HEK293 (cell line): ENCODE measurements around the gene RHBDL3.

Experiments
- CTCF ChIP-seq: fragments of 450-650 bp; formaldehyde crosslinking; IDR thresholded peaks from 2 replicates; pipeline ENCODE4 v1.5.1; 2016; ENCODE audit warnings: missing biosample characterization, missing genetic modification characterization
- MEIS1 ChIP-seq: sonication (generic); formaldehyde crosslinking; IDR thresholded peaks from 2 replicates; pipeline ENCODE4 v1.8.1; 2022; ENCODE audit warnings: missing genetic modification reagents, mild to moderate bottlenecking, borderline replicate concordance
- PBX3 ChIP-seq: sonication (generic); formaldehyde crosslinking; IDR thresholded peaks from 2 replicates; pipeline ENCODE4 v1.8.1; 2022; ENCODE audit warnings: mild to moderate bottlenecking, moderate library complexity, missing genetic modification reagents
- YY1 ChIP-seq: fragments of 450-650 bp; formaldehyde crosslinking; IDR thresholded peaks from 2 replicates; pipeline ENCODE4 v1.5.1; 2018; ENCODE audit warnings: missing biosample characterization, missing genetic modification characterization
- ZBTB1 ChIP-seq: fragments of 450-650 bp; formaldehyde crosslinking; IDR thresholded peaks from 2 replicates; pipeline ENCODE4 v1.5.1; 2016; ENCODE audit warnings: missing biosample characterization, missing genetic modification characterization
- ZNF138 ChIP-seq: fragments of 450-650 bp; formaldehyde crosslinking; IDR thresholded peaks from 2 replicates; pipeline ENCODE4 v1.5.1; 2016; ENCODE audit warnings: missing biosample characterization, missing genetic modification characterization, borderline replicate concordance
- ZNF184 ChIP-seq: fragments of 450-650 bp; IDR thresholded peaks from 2 replicates; pipeline ENCODE4 v1.5.1; 2018; ENCODE audit warnings: missing biosample characterization, mild to moderate bottlenecking, missing genetic modification characterization
- ZNF292 ChIP-seq: fragments of 450-650 bp; formaldehyde crosslinking; IDR thresholded peaks from 2 replicates; pipeline ENCODE4 v1.5.1; 2016; ENCODE audit warnings: low read depth, missing biosample characterization, missing genetic modification characterization, borderline replicate concordance
- ZNF530 ChIP-seq: fragments of 450-650 bp; formaldehyde crosslinking; IDR thresholded peaks from 2 replicates; pipeline ENCODE4 v1.5.1; 2016; ENCODE audit warnings: low read depth, missing biosample characterization, missing genetic modification characterization
- ZNF704 ChIP-seq: fragments of 450-650 bp; formaldehyde crosslinking; IDR thresholded peaks from 2 replicates; pipeline ENCODE4 v1.5.1; 2016; ENCODE audit warnings: missing biosample characterization, missing genetic modification characterization
- TF ChIP-seq, protein P1 (sequence below): fragments of 450-650 bp; formaldehyde crosslinking; conservative IDR thresholded peaks from 2 replicates; pipeline ENCODE4 v1.5.1; 2016; ENCODE audit warnings: low read depth, missing biosample characterization, missing genetic modification characterization

DNA sequence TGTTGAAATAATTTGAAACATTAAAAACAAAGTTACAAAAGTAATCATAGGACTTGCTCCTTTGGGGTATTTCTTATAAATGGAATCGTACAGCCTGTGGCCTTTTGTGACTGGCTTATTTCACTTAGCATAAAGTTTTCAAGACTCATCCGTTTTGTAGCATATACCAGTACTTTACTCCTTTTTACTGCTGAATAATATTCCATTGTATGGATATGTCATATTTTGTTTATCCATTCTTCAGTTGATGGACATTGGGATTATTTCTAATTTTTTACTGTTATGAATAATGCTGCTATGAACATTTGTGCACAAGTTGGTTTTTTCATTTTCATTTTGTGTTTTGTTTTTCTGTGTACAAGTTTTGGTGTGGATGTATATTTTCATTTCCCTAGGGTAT lies 30.0 kb upstream of the RHBDL3 start:
- no peak for TF ChIP-seq MEIS1 (CRISPR knock-in tag)
- TF ChIP-seq YY1 (tag by site-specific recombination) = no peak
- TF ChIP-seq CTCF (tag by site-specific recombination) = no peak
- TF ChIP-seq ZNF184 (tag by site-specific recombination) = no peak
- no peak for TF ChIP-seq PBX3 (CRISPR knock-in tag)
- TF ChIP-seq ZNF704 (tag by site-specific recombination) = no peak
- no peak for TF ChIP-seq ZBTB1 (tag by site-specific recombination)
- no peak for TF ChIP-seq ZNF530 (tag by site-specific recombination)
- TF ChIP-seq ZNF138 (tag by site-specific recombination) = no peak
- TF ChIP-seq, protein P1, sequence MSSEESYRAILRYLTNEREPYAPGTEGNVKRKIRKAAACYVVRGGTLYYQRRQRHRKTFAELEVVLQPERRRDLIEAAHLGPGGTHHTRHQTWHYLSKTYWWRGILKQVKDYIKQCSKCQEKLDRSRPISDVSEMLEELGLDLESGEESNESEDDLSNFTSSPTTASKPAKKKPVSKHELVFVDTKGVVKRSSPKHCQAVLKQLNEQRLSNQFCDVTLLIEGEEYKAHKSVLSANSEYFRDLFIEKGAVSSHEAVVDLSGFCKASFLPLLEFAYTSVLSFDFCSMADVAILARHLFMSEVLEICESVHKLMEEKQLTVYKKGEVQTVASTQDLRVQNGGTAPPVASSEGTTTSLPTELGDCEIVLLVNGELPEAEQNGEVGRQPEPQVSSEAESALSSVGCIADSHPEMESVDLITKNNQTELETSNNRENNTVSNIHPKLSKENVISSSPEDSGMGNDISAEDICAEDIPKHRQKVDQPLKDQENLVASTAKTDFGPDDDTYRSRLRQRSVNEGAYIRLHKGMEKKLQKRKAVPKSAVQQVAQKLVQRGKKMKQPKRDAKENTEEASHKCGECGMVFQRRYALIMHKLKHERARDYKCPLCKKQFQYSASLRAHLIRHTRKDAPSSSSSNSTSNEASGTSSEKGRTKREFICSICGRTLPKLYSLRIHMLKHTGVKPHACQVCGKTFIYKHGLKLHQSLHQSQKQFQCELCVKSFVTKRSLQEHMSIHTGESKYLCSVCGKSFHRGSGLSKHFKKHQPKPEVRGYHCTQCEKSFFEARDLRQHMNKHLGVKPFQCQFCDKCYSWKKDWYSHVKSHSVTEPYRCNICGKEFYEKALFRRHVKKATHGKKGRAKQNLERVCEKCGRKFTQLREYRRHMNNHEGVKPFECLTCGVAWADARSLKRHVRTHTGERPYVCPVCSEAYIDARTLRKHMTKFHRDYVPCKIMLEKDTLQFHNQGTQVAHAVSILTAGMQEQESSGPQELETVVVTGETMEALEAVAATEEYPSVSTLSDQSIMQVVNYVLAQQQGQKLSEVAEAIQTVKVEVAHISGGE (tag by site-specific recombination) = no peak
- no peak for TF ChIP-seq ZNF292
